Bone marrow (tissue), 2 donors: ENCODE results near the gene RND3.

Experiments
- DNase-seq, 2 donors: peaks; one replicate each; lab custom pipeline; 2025; lab: John Stamatoyannopoulos, UW

The RND3 gene

GRCh38 chr2:150491943-150492342 is 4.5 kb upstream of the RND3 start:
- DNase-seq, result no peak

GRCh38 chr2:150491430-150491829 is 4.0 kb upstream of the RND3 start:
- no peak for DNase-seq

- no peak for DNase-seq
These were observed 3.0 kb upstream of the RND3 start for GRCh38 chr2:150490466-150490865.

GRCh38 chr2:150486539-150487484 is 655 bp downstream of the RND3 start:
- no peak for DNase-seq

GRCh38 chr2:150485871-150486538 is 1.5 kb downstream of the RND3 start:
- DNase-seq, result no peak

GRCh38 chr2:150485114-150485870 is 2.2 kb downstream of the RND3 start:
- no peak for DNase-seq

- DNase-seq, result no peak
These were observed 2.9 kb downstream of the RND3 start for GRCh38 chr2:150484461-150485021.

GRCh38 chr2:150484006-150484405 is 3.5 kb downstream of the RND3 start:
- no peak for DNase-seq

GRCh38 chr2:150483532-150483931 is 3.9 kb downstream of the RND3 start:
- DNase-seq, result no peak

GRCh38 chr2:150482667-150483400 is 4.6 kb downstream of the RND3 start:
- no peak for DNase-seq

GRCh38 chr2:150482111-150482510 is 5.4 kb downstream of the RND3 start:
- DNase-seq, result no peak

- no peak for DNase-seq
These were observed 6.3 kb downstream of the RND3 start for GRCh38 chr2:150480971-150481830.

GRCh38 chr2:150480241-150480640 is 7.2 kb downstream of the RND3 start:
- no peak for DNase-seq

GRCh38 chr2:150479075-150479915 is 8.2 kb downstream of the RND3 start:
- DNase-seq, result no peak

- no peak for DNase-seq
These were observed 9.1 kb downstream of the RND3 start for GRCh38 chr2:150478200-150478974.

- DNase-seq, result no peak
These were observed 10.1 kb downstream of the RND3 start for GRCh38 chr2:150477347-150477746.

GRCh38 chr2:150476809-150477302 is 10.6 kb downstream of the RND3 start:
- no peak for DNase-seq

GRCh38 chr2:150476286-150476685 is 11.2 kb downstream of the RND3 start:
- DNase-seq, result no peak
